ENCODE data around the gene ZYX. TPM values are rescaled to one million over a fixed set of nuclear protein-coding genes. Genes with fewer than 3 reads are reported as not detected.

The ZYX gene
- total and polyA plus RNA-seq, 9 of the 15 experiments (the other 6 are each of a cell fraction or from before 2014, with no cell fraction given): 1.8 to 130 (median 15.7) TPM

DNA sequence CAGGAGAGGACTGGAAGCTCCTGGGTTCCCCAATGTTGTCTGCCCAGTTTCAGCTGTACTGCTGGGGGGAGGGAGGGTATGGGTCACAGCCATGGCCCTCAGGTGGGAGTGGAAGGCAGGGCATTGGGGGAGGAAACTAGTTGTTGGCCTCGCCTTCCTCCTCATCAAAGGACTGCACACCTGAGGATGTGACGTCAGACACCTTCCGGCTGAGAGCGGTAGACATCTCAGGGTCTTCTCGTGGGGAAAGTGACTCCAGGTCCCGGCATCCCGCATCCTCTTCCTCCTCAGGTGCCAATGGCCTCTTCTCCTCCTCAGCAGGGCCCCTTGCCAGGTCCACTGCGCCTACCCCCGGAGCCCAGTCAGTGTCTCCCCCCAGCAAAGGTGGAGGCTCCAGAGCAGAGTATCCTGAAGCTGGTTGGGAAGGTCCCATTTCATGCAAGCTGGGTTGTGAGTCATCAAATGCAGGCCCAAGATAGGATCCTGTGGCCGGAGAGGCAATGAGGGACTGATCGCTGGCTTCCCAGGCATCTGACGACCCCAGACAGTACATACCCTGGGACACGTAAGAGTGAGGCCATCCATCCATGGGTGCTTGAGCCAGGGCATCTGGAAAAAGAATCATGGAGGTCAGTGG lies 24.6 kb upstream of the ZYX start (continued):
- no peak for TF ChIP-seq BRD9 (IDR thresholded peaks at IDR 0.05; ENCODE audit: low read depth, partially characterized antibody)
- TF ChIP-seq ADNP (tag; IDR thresholded peaks at IDR 0.05): no peak
- TF ChIP-seq, protein P1, sequence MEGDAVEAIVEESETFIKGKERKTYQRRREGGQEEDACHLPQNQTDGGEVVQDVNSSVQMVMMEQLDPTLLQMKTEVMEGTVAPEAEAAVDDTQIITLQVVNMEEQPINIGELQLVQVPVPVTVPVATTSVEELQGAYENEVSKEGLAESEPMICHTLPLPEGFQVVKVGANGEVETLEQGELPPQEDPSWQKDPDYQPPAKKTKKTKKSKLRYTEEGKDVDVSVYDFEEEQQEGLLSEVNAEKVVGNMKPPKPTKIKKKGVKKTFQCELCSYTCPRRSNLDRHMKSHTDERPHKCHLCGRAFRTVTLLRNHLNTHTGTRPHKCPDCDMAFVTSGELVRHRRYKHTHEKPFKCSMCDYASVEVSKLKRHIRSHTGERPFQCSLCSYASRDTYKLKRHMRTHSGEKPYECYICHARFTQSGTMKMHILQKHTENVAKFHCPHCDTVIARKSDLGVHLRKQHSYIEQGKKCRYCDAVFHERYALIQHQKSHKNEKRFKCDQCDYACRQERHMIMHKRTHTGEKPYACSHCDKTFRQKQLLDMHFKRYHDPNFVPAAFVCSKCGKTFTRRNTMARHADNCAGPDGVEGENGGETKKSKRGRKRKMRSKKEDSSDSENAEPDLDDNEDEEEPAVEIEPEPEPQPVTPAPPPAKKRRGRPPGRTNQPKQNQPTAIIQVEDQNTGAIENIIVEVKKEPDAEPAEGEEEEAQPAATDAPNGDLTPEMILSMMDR (IDR thresholded peaks at IDR 0.05 in 2 of 3, conservative IDR thresholded peaks at IDR 0.05 in 1 of 3; ENCODE audit: insufficient read depth in 2 of 3, low read depth in 1 of 3, low read length in 3 of 3): no peak

DNA sequence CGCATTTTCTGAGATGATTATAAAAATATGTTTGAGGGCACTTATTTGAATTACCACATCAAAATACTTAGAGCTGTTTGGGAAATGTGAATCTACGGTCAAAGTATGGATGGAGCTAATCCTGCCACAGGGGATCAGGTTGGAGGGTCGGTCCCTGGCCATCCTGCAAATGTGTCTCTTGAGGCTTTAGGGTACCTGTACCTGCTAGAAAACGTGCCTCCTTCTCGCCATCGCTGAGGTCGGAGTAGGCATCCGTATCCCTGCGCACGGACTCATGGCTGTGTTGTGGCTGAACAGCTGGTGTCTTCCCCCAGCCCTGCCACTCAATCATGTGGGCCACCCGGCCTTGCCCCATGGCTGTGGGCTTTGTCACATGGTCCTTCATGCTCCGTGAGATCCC lies 22.5 kb upstream of the ZYX start:
- Histone ChIP-seq H3K4me1 (replicated peaks in 1 of 2; ENCODE audit: control insufficient read depth in 2 of 2, insufficient read depth in 2 of 2, low read length in 2 of 2) (peaks cover 0 to 17% of the 10 kb centered on the region in 2 experiments; a peak in 2 of 5 replicates), H3K27ac (ENCODE audit: extremely low read depth, low read depth, low read length) (no peak overlapping the region), H3K36me3 (ENCODE audit: control insufficient read depth, insufficient read depth, low read length) (no peaks in the 10 kb centered on the region), H3K79me2 (ENCODE audit: control insufficient read depth, insufficient read depth, low read length) (no peaks in the 10 kb centered on the region), H3K4me2 (ENCODE audit: insufficient read depth, low read length) (no peak overlapping the region), H3K4me3 (no peak overlapping the region), H2AFZ (ENCODE audit: low read depth, low read length) (no peak overlapping the region), H3K9ac (ENCODE audit: insufficient read depth in 1 of 2, low read depth in 2 of 2, low read length in 2 of 2) (no peak overlapping the region), H3K27me3 (ENCODE audit: control insufficient read depth in 2 of 2, insufficient read depth in 2 of 2, low read length in 2 of 2) (peaks cover 65 to 78% of the 10 kb centered on the region in 2 experiments), H3K9me3 (replicated peaks; ENCODE audit: control insufficient read depth, insufficient read depth, low read depth, low read length) (no peaks in the 10 kb centered on the region), H3K9me1 (ENCODE audit: control insufficient read depth, insufficient read depth, low read length) (peaks cover 3% of the 10 kb centered on the region), H4K20me1 (replicated peaks; ENCODE audit: control insufficient read depth, insufficient read depth, low read length) (peaks cover 9% of the 10 kb centered on the region; the same call in 1 of the 2 replicates)
- FAIRE-seq: no peak
- DNase-seq (ENCODE audit: extremely low read depth in 1 of 4, low spot score in 3 of 4): no peak
- no peak for TF ChIP-seq ASH1L (IDR thresholded peaks at IDR 0.05; ENCODE audit: borderline replicate concordance, low read depth, partially characterized antibody)
- no peak for TF ChIP-seq NCOA6 (IDR thresholded peaks at IDR 0.05)
- no peak for TF ChIP-seq IRF2 (CRISPR knock-in tag; IDR thresholded peaks at IDR 0.05)
- TF ChIP-seq RBM15 (IDR thresholded peaks at IDR 0.05; ENCODE audit: insufficient read depth, low read length): no peak
- no peak for TF ChIP-seq ZNF146 (CRISPR knock-in tag; IDR thresholded peaks at IDR 0.05; ENCODE audit: unreplicated experiment)
- TF ChIP-seq POLR2A (conservative IDR thresholded peaks at IDR 0.05): no peak
- TF ChIP-seq BACH1 (tag; IDR thresholded peaks at IDR 0.05): no peak
- no peak for TF ChIP-seq HMGN3 (IDR thresholded peaks at IDR 0.05; ENCODE audit: borderline replicate concordance, extremely low read depth, insufficient read length, low read depth, low read length)
- TF ChIP-seq ZNF79 (CRISPR knock-in tag; IDR thresholded peaks at IDR 0.05; ENCODE audit: low read depth): no peak
- TF ChIP-seq, protein P2, sequence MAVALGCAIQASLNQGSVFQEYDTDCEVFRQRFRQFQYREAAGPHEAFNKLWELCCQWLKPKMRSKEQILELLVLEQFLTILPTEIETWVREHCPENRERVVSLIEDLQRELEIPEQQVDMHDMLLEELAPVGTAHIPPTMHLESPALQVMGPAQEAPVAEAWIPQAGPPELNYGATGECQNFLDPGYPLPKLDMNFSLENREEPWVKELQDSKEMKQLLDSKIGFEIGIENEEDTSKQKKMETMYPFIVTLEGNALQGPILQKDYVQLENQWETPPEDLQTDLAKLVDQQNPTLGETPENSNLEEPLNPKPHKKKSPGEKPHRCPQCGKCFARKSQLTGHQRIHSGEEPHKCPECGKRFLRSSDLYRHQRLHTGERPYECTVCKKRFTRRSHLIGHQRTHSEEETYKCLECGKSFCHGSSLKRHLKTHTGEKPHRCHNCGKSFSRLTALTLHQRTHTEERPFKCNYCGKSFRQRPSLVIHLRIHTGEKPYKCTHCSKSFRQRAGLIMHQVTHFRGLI (CRISPR knock-in tag; IDR thresholded peaks at IDR 0.05): no peak
- 2% methylated on average over 12 of the region's 12 CpGs for WGBS (ENCODE audit: insufficient coverage, low coverage, missing lambda C conversion rate)
- intact Hi-C loops (cut with micrococcal nuclease): no loop called here
- ATAC-seq: no peak
- BruUV-seq (replicated peaks): no TSS peak
- ChIA-PET POLR2A (no interaction called here), CTCF (ENCODE audit: low intra/inter-chr PET ratio) (no interaction called here)
- in situ Hi-C loops (cut with MboI): no loop called here

Measured in K562 (cell line).